Right kidney (tissue), 1 donor: Measurements from ENCODE around the gene TCFL5.

Source experiments
- DNase-seq: peaks from one replicate; pipeline ENCODE4 v3.0.0-alpha.2; 2016

Gene TCFL5

DNA sequence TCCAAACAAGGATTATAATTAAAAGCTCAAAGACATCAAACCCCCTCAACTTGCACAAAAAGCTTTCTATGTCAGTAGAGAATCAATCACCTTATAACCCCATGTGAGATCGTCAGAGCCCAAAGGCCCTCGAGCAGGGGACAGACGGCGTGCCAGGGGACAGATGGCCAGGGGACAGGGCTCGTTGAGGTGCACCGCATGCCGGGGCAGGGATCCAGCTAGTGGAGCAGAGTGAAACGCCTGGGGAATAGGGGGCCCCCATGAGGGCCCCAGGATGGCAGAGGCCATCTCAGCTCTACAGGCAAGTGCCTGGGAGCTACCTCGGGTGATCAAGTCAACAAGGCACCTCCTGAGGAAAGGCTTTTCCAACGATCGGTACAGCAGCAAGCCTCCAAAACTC, 36.0 kb upstream of the TCFL5 start:
- no peak for DNase-seq

DNA sequence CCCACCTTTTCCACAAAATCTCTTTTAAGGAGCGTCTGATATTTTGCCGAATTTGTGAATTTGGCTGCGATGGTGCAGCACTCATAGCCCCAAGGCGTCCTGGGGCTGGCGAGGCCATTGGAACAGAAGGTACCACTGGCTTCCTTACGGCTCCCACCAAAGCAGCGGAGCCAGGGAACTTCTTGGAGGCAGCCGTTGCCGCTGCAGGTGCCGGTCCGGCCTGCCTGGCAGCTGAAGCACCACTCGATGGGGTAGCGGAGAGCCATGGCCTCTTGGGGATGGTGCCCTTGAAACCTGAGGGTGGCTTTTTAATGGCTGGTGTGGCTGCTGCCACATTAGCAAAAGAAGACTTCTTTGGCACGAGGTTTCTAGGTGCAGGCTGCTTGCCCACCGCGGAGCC, 34.9 kb upstream of the TCFL5 start:
- DNase-seq, result no peak

DNA sequence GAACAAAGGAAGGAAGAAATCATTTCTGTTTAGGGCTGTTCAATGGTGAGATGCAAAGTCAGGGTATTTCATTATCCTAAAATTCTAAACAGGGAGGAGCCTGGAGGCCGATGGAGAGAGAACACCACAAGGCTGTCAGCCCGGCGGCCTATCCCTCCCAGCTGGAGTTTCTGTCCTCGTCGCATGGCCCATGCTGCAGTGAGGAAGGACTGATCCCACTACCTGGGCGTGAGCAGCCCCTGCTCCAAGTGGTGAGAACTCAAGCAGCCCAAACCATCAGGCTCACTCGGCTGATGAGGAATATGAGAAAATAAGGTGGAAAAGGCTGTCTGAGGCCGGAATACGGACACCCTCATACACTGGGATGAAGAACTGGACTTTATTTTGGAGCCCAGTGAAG, 33.9 kb upstream of the TCFL5 start:
- no peak for DNase-seq

GRCh38 chr20:62894261-62894660, 32.6 kb upstream of the TCFL5 start:
- DNase-seq, result no peak

- no peak for DNase-seq
Observed at GRCh38 chr20:62893700-62894099, 32.1 kb upstream of the TCFL5 start.

DNA sequence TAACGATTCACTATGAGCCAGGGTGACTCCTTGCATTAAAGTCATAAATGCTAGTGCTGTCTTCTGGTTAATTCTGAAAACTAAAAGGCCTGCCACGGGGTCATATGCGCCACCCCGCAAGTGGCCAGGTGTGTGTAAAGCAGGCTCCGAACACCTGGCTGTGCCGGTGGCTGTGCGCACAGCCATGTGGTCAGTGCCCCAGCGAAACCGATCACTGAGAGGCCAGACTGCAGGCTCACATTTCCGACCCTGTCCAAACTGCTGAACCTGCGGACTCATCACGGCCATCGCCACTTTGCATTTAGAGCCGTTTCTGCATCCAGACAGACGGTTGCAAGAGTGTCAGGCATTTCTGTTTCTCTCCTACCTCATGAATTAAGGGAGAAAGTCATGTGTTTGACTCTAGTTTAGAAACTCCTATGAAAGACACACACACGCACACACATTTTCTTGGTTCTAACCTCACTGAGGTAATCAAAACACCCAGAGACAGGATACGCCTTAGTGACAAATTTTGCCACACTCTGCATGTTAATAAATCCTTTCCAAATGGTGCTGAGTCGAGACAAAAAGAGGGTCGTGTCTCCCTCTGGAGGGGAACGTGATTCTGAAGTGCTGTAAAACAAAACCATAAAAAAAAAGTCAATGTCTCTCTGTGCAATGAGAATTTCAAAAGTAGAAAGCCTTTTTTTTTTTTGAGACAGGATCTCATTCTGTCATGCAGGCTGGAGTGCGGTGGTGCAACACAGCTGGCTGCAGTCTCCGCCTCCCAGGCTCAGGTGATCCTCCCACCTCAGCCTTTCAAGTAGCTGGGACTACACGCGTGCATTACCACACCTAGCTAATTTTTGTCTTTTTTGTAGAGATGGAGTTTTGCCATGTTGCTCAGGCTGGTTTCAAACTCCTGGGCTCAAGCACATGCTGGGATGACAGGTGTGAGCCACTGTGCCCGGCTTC, 31.0 kb upstream of the TCFL5 start:
- DNase-seq, result no peak

- no peak for DNase-seq
Observed at GRCh38 chr20:62891111-62891510, 29.5 kb upstream of the TCFL5 start.

GRCh38 chr20:62890444-62890843, 28.8 kb upstream of the TCFL5 start:
- no peak for DNase-seq

- no peak for DNase-seq
Observed at GRCh38 chr20:62889871-62890270, 28.2 kb upstream of the TCFL5 start.

- no peak for DNase-seq
Observed at GRCh38 chr20:62889411-62889810, 27.8 kb upstream of the TCFL5 start.

GRCh38 chr20:62888910-62889309, 27.3 kb upstream of the TCFL5 start:
- DNase-seq, result no peak

DNA sequence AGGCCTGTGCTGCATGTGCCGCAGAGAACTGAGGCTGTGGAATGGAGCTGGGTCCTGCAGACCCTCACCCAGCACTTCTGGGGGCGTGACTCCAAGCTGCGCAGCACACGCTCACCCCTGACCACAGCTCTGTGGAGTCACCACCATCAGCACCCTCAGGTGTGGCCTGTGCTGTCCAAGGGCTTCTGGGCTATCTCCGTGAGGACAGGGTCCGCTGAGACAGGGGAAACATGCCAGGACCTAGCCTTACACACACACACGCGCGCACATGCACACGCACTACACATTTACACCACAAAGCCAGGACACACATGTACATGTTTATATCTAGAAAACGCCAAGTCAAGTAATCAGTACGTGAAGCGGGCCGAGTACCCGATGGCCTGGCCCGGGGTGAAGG, 26.8 kb upstream of the TCFL5 start:
- DNase-seq, result no peak

- DNase-seq, result no peak
Observed at GRCh38 chr20:62887860-62888239, 26.2 kb upstream of the TCFL5 start.

DNA sequence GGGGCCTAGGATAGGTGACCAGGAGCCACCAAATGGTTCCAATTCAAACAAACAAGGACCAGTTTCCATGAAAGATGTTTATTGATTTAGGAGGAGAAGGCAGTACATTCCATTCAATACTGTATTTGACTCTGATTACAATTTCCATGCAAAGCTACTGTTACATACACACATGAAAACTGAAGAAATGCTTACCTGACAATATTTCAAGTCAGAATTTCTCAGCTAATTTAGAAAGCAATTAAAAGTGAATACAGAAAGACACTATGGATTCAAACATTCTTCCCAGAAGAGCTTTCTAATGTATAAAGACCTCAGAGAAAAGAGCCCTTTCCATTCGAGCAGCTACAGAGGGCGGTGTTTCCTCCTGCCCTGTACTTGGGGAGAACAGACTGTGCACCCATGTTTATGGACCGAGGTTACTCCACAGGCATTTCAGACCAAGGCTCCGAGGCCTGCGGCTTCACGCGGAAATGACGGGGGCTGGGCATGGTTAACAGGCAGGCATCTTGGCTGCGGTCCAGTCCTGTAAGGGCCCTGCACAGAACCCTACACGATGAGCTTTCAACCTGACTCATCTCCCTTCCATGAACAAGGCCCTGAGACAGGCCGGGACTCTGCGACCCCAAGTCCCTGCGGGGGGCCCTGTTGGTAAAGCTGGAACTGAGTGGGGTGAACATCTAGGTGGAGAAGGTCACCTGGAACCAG, 25.7 kb upstream of the TCFL5 start:
- DNase-seq, result no peak

DNA sequence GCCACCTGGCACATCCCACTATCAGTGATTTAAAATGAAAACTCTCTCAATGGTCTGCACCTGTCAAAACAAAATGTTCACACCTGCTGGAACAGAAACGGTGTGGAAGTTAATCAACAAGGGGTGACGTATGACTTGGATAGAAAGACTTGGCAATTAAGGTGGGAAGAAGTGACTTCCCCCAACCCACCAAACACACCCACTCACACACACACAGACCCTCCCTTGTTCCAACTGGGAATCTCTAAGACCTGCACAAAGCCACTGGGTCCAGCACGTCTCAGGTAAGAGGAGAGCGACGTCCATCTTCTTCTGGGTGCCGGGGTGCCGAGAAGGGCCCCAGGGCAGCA, 25.1 kb upstream of the TCFL5 start:
- no peak for DNase-seq

DNA sequence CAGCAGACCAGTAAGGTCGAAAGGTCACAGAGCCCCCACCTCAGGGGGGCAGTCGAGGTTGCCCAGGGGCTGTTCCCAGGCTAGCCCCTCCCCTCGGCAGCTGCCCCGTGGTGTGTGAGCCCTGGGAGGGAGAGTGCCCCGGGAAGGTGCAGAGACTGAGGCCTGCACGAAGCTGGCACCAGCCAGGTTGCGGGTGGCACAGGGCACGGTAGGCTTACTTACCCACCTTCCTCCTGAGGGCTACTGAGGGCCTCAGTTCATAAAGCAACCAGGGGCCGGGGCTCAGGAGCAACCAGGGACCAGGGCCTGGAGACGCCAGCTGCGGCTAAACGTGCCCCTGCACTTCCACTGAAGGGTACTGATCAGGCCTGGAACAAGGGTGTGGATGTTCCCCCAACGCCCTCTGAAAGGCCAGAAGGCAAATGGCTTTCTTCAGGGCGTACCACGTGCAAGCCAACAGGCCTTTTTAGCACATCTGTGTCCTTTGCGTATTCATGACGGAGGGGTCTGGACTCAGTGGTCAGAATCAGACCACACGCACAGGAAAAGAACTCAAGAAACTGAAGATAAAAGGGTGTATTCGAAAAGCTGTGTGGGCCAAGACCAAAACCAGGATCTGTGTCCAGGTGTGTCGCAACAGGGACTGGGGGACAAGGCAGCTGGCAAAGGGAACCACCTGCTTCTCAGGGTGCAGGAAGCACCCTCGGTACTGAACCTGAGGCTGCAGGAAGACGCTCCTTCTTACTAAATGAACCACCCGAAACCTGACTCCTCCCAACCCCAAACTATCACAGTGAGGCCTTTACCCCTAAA, 24.5 kb upstream of the TCFL5 start:
- DNase-seq, result no peak

DNA sequence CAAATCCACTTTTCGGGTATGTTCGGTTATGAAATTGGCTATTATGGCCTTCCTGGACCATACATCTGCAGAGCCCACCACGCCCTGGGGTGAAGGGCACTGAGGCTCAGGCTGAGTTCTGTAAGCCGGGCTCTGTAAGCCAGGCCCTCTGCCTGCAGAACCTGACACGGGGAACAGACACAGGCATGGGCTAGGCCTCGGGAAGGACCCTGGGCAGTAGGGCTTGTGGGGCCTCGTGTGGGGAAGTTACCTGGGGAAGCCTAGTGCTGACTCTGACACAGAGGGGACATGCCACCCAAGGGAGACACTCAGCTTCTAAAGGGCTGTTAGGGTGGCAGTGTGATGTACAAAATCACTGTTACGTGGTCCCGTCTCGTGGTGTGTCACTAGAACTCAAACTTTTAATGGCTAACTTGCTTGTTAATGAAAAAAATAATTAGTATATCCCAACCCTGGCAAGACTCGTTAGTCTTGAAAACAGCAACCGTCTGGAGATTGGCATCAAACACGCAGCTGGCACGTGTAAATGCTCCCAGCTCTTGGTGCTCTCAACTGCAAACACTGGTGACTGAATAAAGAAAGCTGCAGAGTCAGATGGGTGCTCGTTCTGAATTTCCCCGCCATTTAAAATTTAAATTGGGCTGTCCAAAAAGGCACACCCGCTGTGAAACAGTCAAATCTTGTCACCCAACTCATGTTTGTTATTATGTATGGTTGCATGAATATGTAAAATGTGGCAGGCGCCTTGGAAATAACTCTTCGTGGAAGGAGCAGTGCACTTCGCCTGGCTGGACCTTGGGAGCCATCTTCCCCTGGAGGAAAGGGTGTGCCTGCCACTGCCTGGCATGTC, 23.6 kb upstream of the TCFL5 start:
- DNase-seq, result no peak

GRCh38 chr20:62884556-62884955, 22.9 kb upstream of the TCFL5 start:
- DNase-seq, result no peak

GRCh38 chr20:62882426-62882825, 20.8 kb upstream of the TCFL5 start:
- DNase-seq, result no peak

DNA sequence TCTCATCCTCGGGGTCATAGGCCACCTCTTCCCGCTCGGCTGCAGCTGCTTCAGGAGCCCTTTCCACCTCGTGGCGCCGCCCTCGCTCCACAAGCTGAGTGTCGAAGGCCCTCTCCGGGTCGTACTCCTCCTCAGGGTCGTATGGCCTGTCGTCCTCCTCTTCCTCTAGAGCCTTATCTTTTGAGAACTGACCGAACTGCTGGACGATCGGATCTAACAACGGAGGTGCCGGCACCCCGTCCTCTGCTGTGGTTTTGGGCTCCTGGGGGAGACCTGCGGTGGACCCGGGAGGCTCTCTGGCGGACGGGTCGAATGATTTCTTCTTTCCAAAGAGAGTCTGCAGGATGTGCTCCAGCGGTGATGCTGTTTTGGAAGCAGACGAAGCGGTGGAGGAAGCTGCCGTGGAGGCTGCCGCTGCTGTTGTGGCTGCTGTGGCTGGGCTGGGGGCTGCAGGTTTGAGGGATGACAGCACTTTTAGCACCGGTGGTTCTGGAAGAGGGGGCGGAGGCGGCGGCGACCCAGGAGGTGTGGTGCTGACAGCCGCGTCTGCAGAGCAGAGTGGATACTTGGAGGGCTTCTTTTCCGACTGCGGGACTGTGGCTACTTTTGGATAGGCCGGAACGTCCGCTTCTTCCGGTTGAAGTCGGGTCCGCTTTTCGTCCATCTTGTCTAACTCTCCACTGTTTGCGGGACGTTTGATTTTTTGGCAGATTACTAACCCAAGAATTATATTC, 20.2 kb upstream of the TCFL5 start:
- DNase-seq, result no peak

DNA sequence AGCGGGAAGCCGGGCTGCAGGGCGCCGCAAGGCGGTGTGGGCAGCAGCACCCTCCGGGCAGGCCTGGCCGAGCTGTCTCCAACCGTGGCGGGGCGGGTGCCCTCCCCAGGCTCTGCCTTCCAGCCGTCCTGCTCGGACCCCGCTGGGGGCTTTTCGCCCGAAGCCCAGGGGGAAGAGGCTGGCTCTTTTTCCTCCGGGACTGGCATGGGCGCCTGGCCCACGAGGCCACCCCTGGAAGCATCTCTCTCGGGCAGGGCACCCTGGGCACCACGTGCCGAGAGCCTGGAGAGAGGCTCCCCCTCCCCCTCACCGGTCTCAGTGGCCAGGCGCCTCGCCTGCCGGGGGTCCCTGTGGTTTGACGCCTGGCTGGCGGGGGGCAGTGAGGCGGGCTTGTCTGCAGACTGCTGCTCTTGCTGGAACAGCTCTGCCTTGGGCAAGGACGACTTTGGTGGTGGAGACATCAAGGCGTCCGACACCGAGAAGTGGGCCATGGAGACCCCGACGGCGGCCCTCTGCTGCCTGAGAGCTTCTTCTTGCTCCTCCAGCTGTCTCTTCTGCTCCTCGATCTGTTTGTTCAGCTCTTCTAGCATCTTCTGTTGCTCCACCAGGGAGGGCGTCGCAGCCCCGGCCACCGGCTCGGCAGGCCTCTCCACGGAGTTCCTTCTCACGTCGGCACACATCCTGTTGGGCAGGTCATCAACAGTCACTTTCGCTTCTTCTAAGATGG, 19.5 kb upstream of the TCFL5 start:
- DNase-seq, result no peak
